Stimulated activated memory B cell treated with anti-CD40 and anti-IgM and Interleukin-4, amounts not matched to agents 10 μg/mL and 1 μg/mL and 100 μg/mL, for 72 hours (primary cell): ENCODE data around the gene TAF1A.

ENCODE experiments used
- ATAC-seq: fragments of 150-1000 bp; cut with Tn5 transposase; 2 replicates; pipeline ENCODE4 v1.10.0; 2021
- H3K27ac Mint-ChIP-seq: one replicate; pipeline ENCODE4 v1.8.0; 2022; ENCODE audit warnings: mild to moderate bottlenecking, mixed read lengths
- H3K27me3 Mint-ChIP-seq: one replicate; pipeline ENCODE4 v1.8.0; 2022; ENCODE audit warnings: mixed read lengths
- H3K36me3 Mint-ChIP-seq: one replicate; pipeline ENCODE4 v1.8.0; 2022; ENCODE audit warnings: mixed read lengths
- H3K4me1 Mint-ChIP-seq: one replicate; pipeline ENCODE4 v1.8.0; 2022; ENCODE audit warnings: mixed read lengths
- H3K4me3 Mint-ChIP-seq: one replicate; pipeline ENCODE4 v1.8.0; 2022; ENCODE audit warnings: mild to moderate bottlenecking, moderate library complexity, mixed read lengths
- H3K9me3 Mint-ChIP-seq: one replicate; pipeline ENCODE4 v1.8.0; 2022; ENCODE audit warnings: mixed read lengths

Gene TAF1A

GRCh38 chr1:222561656-222562055 lies 28.1 kb downstream of the TAF1A start:
- Mint-ChIP-seq H3K9me3 (no peaks in the 10 kb centered on the region), H3K36me3 (peaks cover 22% of the 10 kb centered on the region), H3K4me3 (no peak overlapping the region), H3K27me3 (no peaks in the 10 kb centered on the region), H3K4me1 (peaks cover 9% of the 10 kb centered on the region), H3K27ac (no peak overlapping the region)
- no peak for ATAC-seq

GRCh38 chr1:222557574-222557973 lies 32.2 kb downstream of the TAF1A start:
- Mint-ChIP-seq H3K27ac (no peak overlapping the region), H3K4me1 (no peaks in the 10 kb centered on the region), H3K36me3 (peaks cover 16% of the 10 kb centered on the region), H3K4me3 (no peak overlapping the region), H3K27me3 (no peaks in the 10 kb centered on the region), H3K9me3 (no peaks in the 10 kb centered on the region)
- no peak for ATAC-seq

GRCh38 chr1:222557148-222557547 lies 32.6 kb downstream of the TAF1A start:
- Mint-ChIP-seq H3K27me3 (no peaks in the 10 kb centered on the region), H3K4me1 (no peaks in the 10 kb centered on the region), H3K36me3 (peaks cover 16% of the 10 kb centered on the region), H3K4me3 (no peak overlapping the region), H3K9me3 (no peaks in the 10 kb centered on the region), H3K27ac (no peak overlapping the region)
- no peak for ATAC-seq

GRCh38 chr1:222555992-222556615 lies 33.6 kb downstream of the TAF1A start:
- ATAC-seq, result no peak
- no peaks in the 10 kb centered on the region for H3K4me1 Mint-ChIP-seq
- H3K36me3 Mint-ChIP-seq, result peaks cover 10% of the 10 kb centered on the region
- H3K27ac Mint-ChIP-seq, result no peak overlapping the region
- H3K27me3 Mint-ChIP-seq, result no peaks in the 10 kb centered on the region
- H3K4me3 Mint-ChIP-seq, result no peak overlapping the region
- H3K9me3 Mint-ChIP-seq, result no peaks in the 10 kb centered on the region

GRCh38 chr1:222554177-222554576 lies 35.6 kb downstream of the TAF1A start:
- ATAC-seq, result no peak
- Mint-ChIP-seq H3K27me3 (no peaks in the 10 kb centered on the region), H3K4me3 (no peak overlapping the region), H3K36me3 (peaks cover 10% of the 10 kb centered on the region), H3K27ac (no peak overlapping the region), H3K4me1 (no peaks in the 10 kb centered on the region), H3K9me3 (no peaks in the 10 kb centered on the region)

- Mint-ChIP-seq H3K4me3 (no peak overlapping the region), H3K27me3 (no peaks in the 10 kb centered on the region), H3K36me3 (peaks cover 10% of the 10 kb centered on the region), H3K27ac (no peak overlapping the region), H3K9me3 (no peaks in the 10 kb centered on the region), H3K4me1 (no peaks in the 10 kb centered on the region)
- no peak for ATAC-seq
These were observed 36.9 kb downstream of the TAF1A start for GRCh38 chr1:222552882-222553281.

GRCh38 chr1:222547944-222548671 lies 41.6 kb downstream of the TAF1A start, which contains the start of gene HHIPL2:
HHIPL2 (minus strand) TSS chr1:222548104; CDS start chr1:222548044, 60 bp downstream.
- H3K36me3 Mint-ChIP-seq, result no peaks in the 10 kb centered on the region
- H3K27me3 Mint-ChIP-seq, result peaks cover 8% of the 10 kb centered on the region
- H3K4me3 Mint-ChIP-seq, result no peak within 1 kb of the TSS
- H3K4me1 Mint-ChIP-seq, result no peaks in the 10 kb centered on the region
- H3K27ac Mint-ChIP-seq, result no peak within 1 kb of the TSS
- H3K9me3 Mint-ChIP-seq, result no peaks in the 10 kb centered on the region
- ATAC-seq, result no peak

GRCh38 chr1:222547260-222547614 lies 42.5 kb downstream of the TAF1A start:
- Mint-ChIP-seq H3K4me1 (no peaks in the 10 kb centered on the region), H3K27ac (no peak overlapping the region), H3K4me3 (no peak overlapping the region), H3K27me3 (peaks cover 16% of the 10 kb centered on the region), H3K36me3 (no peaks in the 10 kb centered on the region), H3K9me3 (no peaks in the 10 kb centered on the region)
- ATAC-seq, result no peak

GRCh38 chr1:222546548-222547259 lies 43.0 kb downstream of the TAF1A start:
- H3K4me1 Mint-ChIP-seq, result no peaks in the 10 kb centered on the region
- H3K36me3 Mint-ChIP-seq, result no peaks in the 10 kb centered on the region
- no peak overlapping the region for H3K27ac Mint-ChIP-seq
- H3K9me3 Mint-ChIP-seq, result no peaks in the 10 kb centered on the region
- no peak overlapping the region for H3K4me3 Mint-ChIP-seq
- H3K27me3 Mint-ChIP-seq, result peaks cover 16% of the 10 kb centered on the region
- no peak for ATAC-seq

- Mint-ChIP-seq H3K4me3 (no peak overlapping the region), H3K27ac (no peak overlapping the region), H3K4me1 (no peaks in the 10 kb centered on the region), H3K36me3 (no peaks in the 10 kb centered on the region), H3K27me3 (peaks cover 16% of the 10 kb centered on the region), H3K9me3 (no peaks in the 10 kb centered on the region)
- ATAC-seq, result no peak
These were observed 43.6 kb downstream of the TAF1A start for GRCh38 chr1:222546091-222546490.

GRCh38 chr1:222543817-222544216 lies 45.9 kb downstream of the TAF1A start:
- Mint-ChIP-seq H3K27ac (no peak overlapping the region), H3K9me3 (no peaks in the 10 kb centered on the region), H3K27me3 (peaks cover 16% of the 10 kb centered on the region), H3K4me3 (no peak overlapping the region), H3K4me1 (no peaks in the 10 kb centered on the region), H3K36me3 (no peaks in the 10 kb centered on the region)
- no peak for ATAC-seq

GRCh38 chr1:222540598-222540995 lies 49.1 kb downstream of the TAF1A start:
- Mint-ChIP-seq H3K36me3 (no peaks in the 10 kb centered on the region), H3K27me3 (peaks cover 16% of the 10 kb centered on the region), H3K4me3 (no peak overlapping the region), H3K4me1 (no peaks in the 10 kb centered on the region), H3K9me3 (no peaks in the 10 kb centered on the region), H3K27ac (no peak overlapping the region)
- ATAC-seq, result no peak

- H3K27me3 Mint-ChIP-seq, result peaks cover 16% of the 10 kb centered on the region
- H3K4me3 Mint-ChIP-seq, result no peak overlapping the region
- no peaks in the 10 kb centered on the region for H3K36me3 Mint-ChIP-seq
- no peak overlapping the region for H3K27ac Mint-ChIP-seq
- H3K4me1 Mint-ChIP-seq, result no peaks in the 10 kb centered on the region
- no peaks in the 10 kb centered on the region for H3K9me3 Mint-ChIP-seq
- no peak for ATAC-seq
These were observed 49.7 kb downstream of the TAF1A start for GRCh38 chr1:222539951-222540597.

- H3K27ac Mint-ChIP-seq, result no peak overlapping the region
- no peak for ATAC-seq
These were observed 54.3 kb downstream of the TAF1A start for GRCh38 chr1:222535455-222535854.

GRCh38 chr1:222530852-222531251 lies 58.9 kb downstream of the TAF1A start:
- Mint-ChIP-seq H3K9me3 (peaks cover 4% of the 10 kb centered on the region), H3K27ac (no peak overlapping the region), H3K4me1 (no peaks in the 10 kb centered on the region), H3K36me3 (peaks cover 8% of the 10 kb centered on the region), H3K4me3 (no peak overlapping the region), H3K27me3 (peaks cover 10% of the 10 kb centered on the region)
- ATAC-seq, result no peak

More at GRCh38 chr1:222535455-222535854, 54.3 kb downstream of the TAF1A start:
- no peak overlapping the region for H3K4me3 Mint-ChIP-seq
- no peaks in the 10 kb centered on the region for H3K27me3 Mint-ChIP-seq
- no peaks in the 10 kb centered on the region for H3K36me3 Mint-ChIP-seq
- H3K4me1 Mint-ChIP-seq, result no peaks in the 10 kb centered on the region
- H3K9me3 Mint-ChIP-seq, result no peaks in the 10 kb centered on the region
